ENCODE data around the gene CD44.
"Not testable (repeated sequence)": the region's sequence is repeated elsewhere in the genome, so short reads cannot be mapped to it uniquely, and the experiment has no call there.

Gene CD44

DNA sequence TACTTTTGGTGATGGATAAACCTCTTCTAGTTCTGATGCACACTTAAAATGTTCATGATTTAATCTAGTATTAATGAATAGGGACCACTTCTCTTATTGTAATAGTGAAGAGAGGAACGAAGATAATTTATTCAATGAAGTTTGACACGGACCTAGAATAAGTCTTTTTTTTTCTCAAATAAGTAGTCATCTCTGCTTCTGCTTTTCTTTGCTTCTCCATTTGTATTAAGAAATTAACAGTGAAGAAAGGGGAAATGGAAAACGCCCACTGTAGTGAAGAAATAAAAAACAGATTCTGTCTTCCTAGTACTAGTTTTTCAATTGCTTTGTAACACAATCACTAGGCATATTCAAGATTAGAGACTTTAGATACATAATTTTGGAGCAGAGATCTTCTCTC is 73.0 kb downstream of the CD44 start:
- no peak for DNase-seq (ENCODE audit: low read depth in 2 of 2)

DNA sequence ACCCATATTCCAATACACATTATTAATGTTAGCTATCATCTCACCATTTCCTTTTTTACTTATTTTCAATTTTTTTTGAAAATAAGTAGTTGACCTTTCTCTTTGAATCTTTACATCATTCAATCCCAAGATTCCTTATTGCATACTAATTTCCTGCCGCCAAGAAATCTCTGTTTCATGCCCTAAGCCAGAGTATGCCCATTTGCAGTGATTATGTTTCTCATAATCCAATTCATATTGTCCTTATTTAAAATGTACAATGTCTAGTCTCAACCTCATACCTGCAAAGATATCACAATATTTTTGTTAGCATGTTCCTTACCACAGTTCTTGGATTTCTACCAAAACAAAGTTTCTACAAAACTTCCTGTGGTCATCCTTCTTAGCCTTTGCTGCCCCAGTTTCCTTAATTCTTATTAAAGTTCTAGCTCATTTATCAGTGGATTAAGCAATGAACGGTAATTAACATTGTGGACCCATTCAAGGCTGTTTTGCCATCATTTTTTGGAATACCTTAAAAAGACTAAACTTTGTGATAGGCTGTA is 75.3 kb downstream of the CD44 start:
- DNase-seq (ENCODE audit: low read depth in 2 of 2), result no peak

- peak in 1 of 2 donors; percentile 19 for DNase-seq (ENCODE audit: low read depth in 2 of 2)
Measured at GRCh38 chr11:35214792-35215193, 75.8 kb downstream of the CD44 start.

- DNase-seq (ENCODE audit: low read depth in 2 of 2), result no peak
Measured at GRCh38 chr11:35215945-35216344, 77.0 kb downstream of the CD44 start.

DNA sequence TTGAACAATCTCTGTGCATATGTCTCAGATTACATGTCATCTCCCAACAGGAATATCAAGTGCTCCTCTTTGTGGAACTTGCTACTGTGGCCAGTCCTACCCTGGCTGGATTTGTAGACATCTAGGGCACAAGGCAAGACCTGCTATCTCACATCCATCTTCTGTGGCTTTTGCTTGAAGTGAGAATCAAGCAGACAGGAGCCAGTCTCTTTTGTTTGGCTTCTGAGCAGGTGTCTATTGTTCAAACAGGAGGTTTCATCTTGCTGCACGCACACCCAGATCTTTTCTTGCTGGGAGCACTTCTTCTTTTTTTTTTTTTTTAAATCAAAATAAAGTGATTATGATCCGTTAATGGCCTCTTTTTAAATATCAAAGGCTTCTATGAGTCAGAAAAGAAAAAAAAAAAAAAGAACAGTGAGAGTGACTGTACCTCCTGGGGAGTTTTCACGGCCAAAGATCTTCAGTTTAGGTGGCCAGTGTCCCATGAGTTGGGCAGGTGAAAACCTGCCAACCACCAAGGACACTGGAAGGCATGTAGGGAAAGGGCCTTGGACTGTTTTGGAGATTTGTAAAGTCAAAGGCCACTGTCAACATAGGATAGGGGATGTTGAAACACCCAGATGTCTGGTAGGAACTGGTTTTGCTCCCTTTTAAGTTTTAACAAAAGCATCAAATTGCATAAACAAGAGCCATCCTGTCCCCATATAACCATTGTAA is 78.1 kb downstream of the CD44 start:
- DNase-seq (ENCODE audit: low read depth in 2 of 2), result no peak

GRCh38 chr11:35218956-35219355 is 80.0 kb downstream of the CD44 start:
- no peak for DNase-seq (ENCODE audit: low read depth in 2 of 2)

- DNase-seq (ENCODE audit: low read depth in 2 of 2), result no peak
Measured at GRCh38 chr11:35223371-35223796, 84.4 kb downstream of the CD44 start.

GRCh38 chr11:35223991-35224390 is 85.0 kb downstream of the CD44 start:
- no peak for DNase-seq (ENCODE audit: low read depth in 2 of 2)

- DNase-seq (ENCODE audit: low read depth in 2 of 2), result no peak
Measured at GRCh38 chr11:35225946-35226520, 87.1 kb downstream of the CD44 start.

GRCh38 chr11:35226756-35227155 is 87.8 kb downstream of the CD44 start:
- not testable (repeated sequence) for DNase-seq (ENCODE audit: low read depth in 2 of 2)

DNA sequence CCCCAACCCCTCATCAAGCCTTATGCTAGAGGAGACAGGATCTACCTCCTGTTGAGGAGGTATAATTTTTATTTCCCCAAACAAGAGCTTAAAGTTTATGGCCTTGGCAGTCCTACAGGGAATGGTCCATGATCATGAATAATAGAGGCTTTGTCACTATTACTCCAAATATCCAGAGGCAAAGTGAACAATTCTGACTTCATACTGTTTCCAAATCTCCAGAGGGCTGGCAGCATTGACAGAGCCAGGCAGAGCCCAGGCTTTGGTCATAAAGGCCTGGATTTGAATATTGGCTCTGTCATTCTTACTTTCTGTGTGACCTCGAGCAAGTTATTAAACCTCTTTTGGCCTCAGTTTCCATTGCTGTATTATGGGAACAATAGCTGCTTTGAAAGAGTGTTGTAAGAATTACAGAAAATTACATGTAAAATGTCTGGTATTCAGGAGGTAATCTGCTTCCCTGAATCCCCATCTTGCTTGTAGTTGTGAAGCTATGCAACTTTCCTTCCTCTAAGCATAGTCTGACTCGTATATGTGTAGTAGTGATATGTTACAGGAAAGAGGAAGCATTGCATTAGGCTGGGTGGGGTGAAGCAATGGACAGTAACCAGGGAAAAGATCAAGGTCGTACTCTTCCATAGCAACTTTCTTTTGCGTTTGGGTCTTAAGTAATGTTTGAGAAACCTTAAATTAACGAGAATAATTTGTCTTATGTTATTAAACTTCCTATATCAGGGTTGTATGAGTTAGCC is 88.8 kb downstream of the CD44 start:
- no peak for DNase-seq (ENCODE audit: low read depth in 2 of 2)

DNA sequence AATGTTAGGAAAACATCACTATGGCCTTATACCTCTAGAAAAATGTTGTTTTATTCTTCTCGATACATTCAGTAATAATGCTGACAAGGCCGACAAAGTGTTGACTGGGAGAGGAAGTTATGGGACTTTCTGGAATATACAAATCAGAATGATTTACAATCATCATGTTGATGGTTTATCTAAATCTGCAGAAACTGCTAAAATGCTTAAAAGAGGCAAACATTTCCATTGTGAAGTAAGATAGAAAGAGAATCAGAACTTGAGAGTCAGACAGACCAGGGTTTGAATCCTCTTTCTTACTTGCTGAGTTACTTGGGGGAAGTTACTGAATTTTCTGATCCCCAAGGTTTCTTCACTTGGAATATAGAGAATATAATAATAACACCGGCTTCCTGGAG is 89.4 kb downstream of the CD44 start:
- DNase-seq (ENCODE audit: low read depth in 2 of 2), result no peak

GRCh38 chr11:35230388-35230787 is 91.4 kb downstream of the CD44 start:
- DNase-seq (ENCODE audit: low read depth in 2 of 2), result no peak

DNA sequence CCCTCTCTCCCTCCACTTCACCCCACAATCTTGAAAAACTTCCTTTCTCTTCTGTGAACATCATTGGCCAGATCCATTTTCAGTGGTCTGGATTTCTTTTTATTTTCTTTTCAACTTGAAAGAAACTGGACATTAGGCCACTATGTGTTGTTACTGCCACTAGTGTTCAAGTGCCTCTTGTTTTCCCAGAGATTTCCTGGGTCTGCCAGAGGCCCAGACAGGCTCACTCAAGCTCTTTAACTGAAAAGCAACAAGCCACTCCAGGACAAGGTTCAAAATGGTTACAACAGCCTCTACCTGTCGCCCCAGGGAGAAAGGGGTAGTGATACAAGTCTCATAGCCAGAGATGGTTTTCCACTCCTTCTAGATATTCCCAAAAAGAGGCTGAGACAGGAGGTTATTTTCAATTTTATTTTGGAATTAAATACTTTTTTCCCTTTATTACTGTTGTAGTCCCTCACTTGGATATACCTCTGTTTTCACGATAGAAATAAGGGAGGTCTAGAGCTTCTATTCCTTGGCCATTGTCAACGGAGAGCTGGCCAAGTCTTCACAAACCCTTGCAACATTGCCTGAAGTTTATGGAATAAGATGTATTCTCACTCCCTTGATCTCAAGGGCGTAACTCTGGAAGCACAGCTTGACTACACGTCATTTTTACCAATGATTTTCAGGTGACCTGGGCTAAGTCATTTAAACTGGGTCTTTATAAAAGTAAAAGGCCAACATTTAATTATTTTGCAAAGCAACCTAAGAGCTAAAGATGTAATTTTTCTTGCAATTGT is 92.3 kb downstream of the CD44 start:
- no peak for DNase-seq (ENCODE audit: low read depth in 2 of 2)

GRCh38 chr11:35232891-35233330 is 93.9 kb downstream of the CD44 start:
- no peak for DNase-seq (ENCODE audit: low read depth in 2 of 2)

DNA sequence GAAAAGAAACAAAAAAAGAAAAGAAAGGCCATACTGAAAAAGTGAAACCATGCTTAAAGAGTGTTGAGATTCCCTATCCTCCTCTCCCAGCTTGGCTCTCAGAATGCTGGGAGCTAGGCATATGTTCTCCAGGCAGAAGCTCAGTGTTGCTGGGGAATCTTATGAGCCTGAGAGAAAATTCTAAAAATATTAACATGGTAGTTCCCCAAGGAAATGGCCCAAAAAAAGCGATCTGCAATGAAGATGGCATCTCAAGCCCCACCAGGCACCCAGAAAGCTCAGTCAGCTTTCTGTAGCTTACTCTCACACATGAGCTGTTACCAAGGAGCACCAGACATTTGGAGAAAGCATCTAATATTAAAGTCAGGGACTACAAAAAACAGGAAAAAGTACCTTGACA is 94.5 kb downstream of the CD44 start:
- DNase-seq (ENCODE audit: low read depth in 2 of 2), result no peak

DNA sequence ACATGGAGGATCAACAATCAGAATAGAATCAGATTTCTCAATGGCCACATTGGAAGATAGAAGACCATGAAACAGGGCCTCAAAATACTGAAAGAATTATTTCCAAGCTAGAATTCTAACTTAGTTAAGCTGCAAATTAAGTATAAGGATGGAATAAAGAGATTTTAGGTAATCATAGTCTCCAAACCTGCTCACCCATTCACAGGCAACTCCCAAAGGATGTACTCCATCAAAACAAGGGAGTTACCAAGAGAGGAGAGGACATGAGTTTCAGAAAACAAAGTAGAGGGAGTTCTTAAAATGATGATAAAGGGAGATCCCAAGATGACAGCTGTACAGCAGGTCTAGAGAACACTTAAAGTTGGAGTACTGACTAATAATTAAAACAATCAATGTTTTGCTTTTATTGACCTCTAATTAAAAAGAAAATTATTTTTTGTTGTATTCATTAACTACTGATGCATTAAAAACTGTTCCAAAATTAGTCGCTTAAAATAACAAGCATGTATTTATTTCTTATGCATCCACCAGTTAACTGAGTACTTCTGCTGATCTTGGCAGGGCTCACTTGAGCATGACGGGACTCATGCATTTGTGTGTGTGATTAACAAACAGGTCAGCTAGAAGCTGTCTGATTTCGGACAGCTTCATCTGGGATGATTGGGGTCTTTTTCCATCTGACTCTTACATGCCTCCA is 95.6 kb downstream of the CD44 start:
- DNase-seq (ENCODE audit: low read depth in 2 of 2), result no peak

GRCh38 chr11:35235157-35235468 is 96.1 kb downstream of the CD44 start:
- no peak for DNase-seq (ENCODE audit: low read depth in 2 of 2)

- no peak for DNase-seq (ENCODE audit: low read depth in 2 of 2)
Measured at GRCh38 chr11:35235498-35235897, 96.5 kb downstream of the CD44 start.

DNA sequence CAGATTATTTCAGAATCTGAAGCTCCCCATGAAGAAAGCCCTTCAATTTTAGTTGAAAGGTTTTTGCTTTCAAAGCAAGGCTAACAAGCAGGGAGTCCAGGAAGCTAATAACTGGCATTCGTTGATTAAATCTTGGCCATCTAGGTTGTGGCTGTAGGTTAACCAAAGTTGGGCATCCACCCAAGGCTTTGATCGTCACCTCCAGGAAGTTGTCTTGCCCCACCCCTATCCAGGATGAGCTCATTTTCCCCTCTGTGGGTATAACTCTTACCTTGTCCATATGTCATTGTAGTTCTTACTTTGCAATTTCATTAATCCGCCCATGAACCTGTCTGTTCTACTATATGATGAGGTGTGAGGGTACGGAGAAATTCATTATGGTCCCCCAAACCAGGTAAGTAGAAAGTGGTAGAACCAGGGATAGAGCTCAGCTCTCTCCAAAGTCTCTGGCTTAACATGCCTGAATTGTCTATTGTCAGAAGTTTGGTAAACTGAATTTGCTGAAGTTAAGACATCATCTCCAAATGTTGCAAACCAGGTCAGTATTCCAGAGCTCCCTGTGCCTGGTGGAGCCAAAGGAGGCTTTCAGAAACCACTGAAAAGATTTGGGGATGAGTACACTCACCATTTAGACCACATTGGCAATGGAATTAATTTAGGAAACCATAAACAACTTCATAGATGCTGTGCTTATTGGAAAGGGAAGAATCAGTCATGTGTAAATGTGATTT is 97.1 kb downstream of the CD44 start:
- peak; percentile 30 to 60 for DNase-seq (ENCODE audit: low read depth in 2 of 2)

DNA sequence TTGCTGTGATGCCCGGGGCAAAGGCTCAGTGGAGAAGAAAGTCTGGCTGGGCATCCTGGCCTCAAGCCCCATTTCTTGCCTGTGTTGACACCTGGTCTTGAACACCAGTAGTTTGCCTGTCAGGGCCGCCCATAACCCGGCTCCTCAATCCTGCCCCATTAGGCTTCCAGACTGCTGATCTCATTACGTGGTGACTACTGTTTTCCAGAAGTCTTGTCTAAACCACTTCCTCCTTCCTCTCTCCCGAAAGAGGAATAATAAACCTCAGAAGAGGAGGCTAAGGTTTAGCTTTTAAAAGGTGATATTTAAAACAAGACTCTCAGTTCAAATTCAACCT is 97.7 kb downstream of the CD44 start:
- DNase-seq (ENCODE audit: low read depth in 2 of 2), result no peak

Data from activated CD8-positive, alpha-beta memory T cell treated with anti-CD3 and anti-CD28 coated beads for 4 hours (primary cell).